ENCODE data around the gene ABCA9.

DNA sequence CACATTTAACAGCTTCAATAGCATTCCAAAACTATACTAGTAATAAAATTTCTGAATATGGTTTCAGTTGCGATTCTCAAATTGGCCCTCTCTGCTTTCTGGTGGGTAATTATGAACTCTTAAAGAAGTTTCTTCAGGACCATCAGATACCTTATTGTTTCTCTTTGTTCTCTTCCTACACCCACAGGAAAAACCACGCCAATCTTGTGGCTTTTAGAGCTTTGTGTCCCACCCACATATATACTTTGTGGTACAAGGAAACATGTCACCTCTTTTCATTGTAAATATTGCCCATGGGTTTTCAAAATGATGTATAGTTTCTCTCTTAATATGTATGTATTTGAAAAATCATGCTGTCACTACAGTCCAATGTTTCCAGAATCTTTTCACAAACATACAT, 12.1 kb downstream of the ABCA9 start:
- TF ChIP-seq YY1 (IDR thresholded peaks at IDR 0.05; ENCODE audit: insufficient read depth, insufficient read length) (no peak), SUZ12 (IDR thresholded peaks at IDR 0.05; ENCODE audit: extremely low read depth, insufficient read depth, insufficient read length) (no peak)

Measured in NT2/D1 (cell line).